GM21381 (cell line): ENCODE results near the gene EPHB3.
"Not testable (repeated sequence)": the region's sequence is repeated elsewhere in the genome, so short reads cannot be mapped to it uniquely, and the experiment has no call there.

ENCODE experiments used
- ATAC-seq: cut with Tn5 transposase; IDR thresholded peaks from one replicate; pipeline ENCODE4 v1.9.1; 2021; ENCODE audit warnings: mild to moderate bottlenecking, moderate library complexity; ENCODE audit not compliant: unreplicated experiment

The EPHB3 gene

GRCh38 chr3:184619369-184619768, 57.8 kb downstream of the EPHB3 start:
- ATAC-seq = no peak

GRCh38 chr3:184619787-184620430, 58.3 kb downstream of the EPHB3 start:
- ATAC-seq = no peak

- ATAC-seq = no peak
Observed at GRCh38 chr3:184620475-184621119, 59.0 kb downstream of the EPHB3 start.

- ATAC-seq = not testable (repeated sequence)
Observed at GRCh38 chr3:184622156-184622555, 60.6 kb downstream of the EPHB3 start.

- ATAC-seq = no peak
Observed at GRCh38 chr3:184626923-184627322, 65.3 kb downstream of the EPHB3 start.

GRCh38 chr3:184629555-184630160, 68.1 kb downstream of the EPHB3 start:
- ATAC-seq = no peak

- no peak for ATAC-seq
Observed at GRCh38 chr3:184630861-184631471, 69.4 kb downstream of the EPHB3 start.

GRCh38 chr3:184631472-184631861, 69.9 kb downstream of the EPHB3 start:
- ATAC-seq = no peak
